ENCODE results near the gene SLC35F1. TPM values are rescaled to one million over a fixed set of nuclear protein-coding genes. Genes with fewer than 3 reads are reported as not detected.

The SLC35F1 gene
- polyA plus RNA-seq, 1 donor, result 5.1 TPM

GRCh38 chr6:117919775-117920729, 13.0 kb downstream of the SLC35F1 start:
- Histone ChIP-seq H3K9me3 (ENCODE audit: control insufficient read depth, low read depth, low read length) (no peaks in the 10 kb centered on the region), H3K4me1 (ENCODE audit: control insufficient read depth, insufficient read depth, low read length) (no peaks in the 10 kb centered on the region), H3K36me3 (ENCODE audit: control insufficient read depth, insufficient read depth, low read length) (no peaks in the 10 kb centered on the region), H3K27ac (ENCODE audit: low read length) (no peak overlapping the region), H3K27me3 (ENCODE audit: control insufficient read depth, insufficient read depth, low read length) (peaks cover 20% of the 10 kb centered on the region), H3K4me3 (ENCODE audit: low read length) (peak overlapping the region; percentile 14)
- no CpG with 5 or more reads among the region's 39 CpGs for WGBS (ENCODE audit: insufficient coverage, low lambda C conversion rate)
- DNase-seq, result peak in 1 of 2 donors; percentile 2

GRCh38 chr6:117924690-117925089, 17.6 kb downstream of the SLC35F1 start:
- WGBS (ENCODE audit: insufficient coverage, low lambda C conversion rate), result no CpG with 5 or more reads among the region's 2 CpGs
- H3K4me1 ChIP-seq (ENCODE audit: control insufficient read depth, insufficient read depth, low read length), result no peaks in the 10 kb centered on the region

GRCh38 chr6:117927866-117928265, 20.8 kb downstream of the SLC35F1 start:
- Histone ChIP-seq H3K36me3 (ENCODE audit: control insufficient read depth, insufficient read depth, low read length) (no peaks in the 10 kb centered on the region), H3K27ac (ENCODE audit: low read length) (no peak overlapping the region), H3K4me3 (ENCODE audit: low read length) (no peak overlapping the region), H3K27me3 (ENCODE audit: control insufficient read depth, insufficient read depth, low read length) (no peaks in the 10 kb centered on the region), H3K4me1 (ENCODE audit: control insufficient read depth, insufficient read depth, low read length) (no peaks in the 10 kb centered on the region), H3K9me3 (ENCODE audit: control insufficient read depth, low read depth, low read length) (no peaks in the 10 kb centered on the region)
- no peak for DNase-seq
- 100% methylated on average over 1 of the region's 3 CpGs for WGBS (ENCODE audit: insufficient coverage, low lambda C conversion rate)

More at GRCh38 chr6:117924690-117925089, 17.6 kb downstream of the SLC35F1 start:
- H3K9me3 ChIP-seq (ENCODE audit: control insufficient read depth, low read depth, low read length), result no peaks in the 10 kb centered on the region
- H3K4me3 ChIP-seq (ENCODE audit: low read length), result no peak overlapping the region
- no peaks in the 10 kb centered on the region for H3K36me3 ChIP-seq (ENCODE audit: control insufficient read depth, insufficient read depth, low read length)
- H3K27me3 ChIP-seq (ENCODE audit: control insufficient read depth, insufficient read depth, low read length), result peaks cover 12% of the 10 kb centered on the region
- no peak overlapping the region for H3K27ac ChIP-seq (ENCODE audit: low read length)
- DNase-seq, result no peak

GRCh38 chr6:117928833-117929232, 21.8 kb downstream of the SLC35F1 start:
- Histone ChIP-seq H3K27ac (ENCODE audit: low read length) (no peak overlapping the region), H3K27me3 (ENCODE audit: control insufficient read depth, insufficient read depth, low read length) (no peaks in the 10 kb centered on the region), H3K9me3 (ENCODE audit: control insufficient read depth, low read depth, low read length) (no peaks in the 10 kb centered on the region), H3K4me1 (ENCODE audit: control insufficient read depth, insufficient read depth, low read length) (no peaks in the 10 kb centered on the region), H3K36me3 (ENCODE audit: control insufficient read depth, insufficient read depth, low read length) (no peaks in the 10 kb centered on the region), H3K4me3 (ENCODE audit: low read length) (no peak overlapping the region)
- WGBS (ENCODE audit: insufficient coverage, low lambda C conversion rate), result no CpG with 5 or more reads among the region's 4 CpGs
- DNase-seq, result no peak

GRCh38 chr6:117929501-117929900, 22.4 kb downstream of the SLC35F1 start:
- no peaks in the 10 kb centered on the region for H3K9me3 ChIP-seq (ENCODE audit: control insufficient read depth, low read depth, low read length)
- no peaks in the 10 kb centered on the region for H3K4me1 ChIP-seq (ENCODE audit: control insufficient read depth, insufficient read depth, low read length)
- no peaks in the 10 kb centered on the region for H3K36me3 ChIP-seq (ENCODE audit: control insufficient read depth, insufficient read depth, low read length)
- no peaks in the 10 kb centered on the region for H3K27me3 ChIP-seq (ENCODE audit: control insufficient read depth, insufficient read depth, low read length)
- WGBS (ENCODE audit: insufficient coverage, low lambda C conversion rate), result no CpG with 5 or more reads among the region's 1 CpG
- DNase-seq, result no peak
- no peak overlapping the region for H3K27ac ChIP-seq (ENCODE audit: low read length)
- H3K4me3 ChIP-seq (ENCODE audit: low read length), result no peak overlapping the region

- no peak for DNase-seq
- Histone ChIP-seq H3K36me3 (ENCODE audit: control insufficient read depth, insufficient read depth, low read length) (no peaks in the 10 kb centered on the region), H3K27me3 (ENCODE audit: control insufficient read depth, insufficient read depth, low read length) (no peaks in the 10 kb centered on the region), H3K27ac (ENCODE audit: low read length) (no peak overlapping the region), H3K4me3 (ENCODE audit: low read length) (no peak overlapping the region), H3K9me3 (ENCODE audit: control insufficient read depth, low read depth, low read length) (no peaks in the 10 kb centered on the region), H3K4me1 (ENCODE audit: control insufficient read depth, insufficient read depth, low read length) (no peaks in the 10 kb centered on the region)
- WGBS (ENCODE audit: insufficient coverage, low lambda C conversion rate), result no CpG with 5 or more reads among the region's 3 CpGs
These were observed 23.6 kb downstream of the SLC35F1 start for GRCh38 chr6:117930645-117931044.

GRCh38 chr6:117932001-117932400, 24.9 kb downstream of the SLC35F1 start:
- no peaks in the 10 kb centered on the region for H3K36me3 ChIP-seq (ENCODE audit: control insufficient read depth, insufficient read depth, low read length)
- WGBS (ENCODE audit: insufficient coverage, low lambda C conversion rate), result no CpG with 5 or more reads among the region's 3 CpGs
- H3K4me1 ChIP-seq (ENCODE audit: control insufficient read depth, insufficient read depth, low read length), result no peaks in the 10 kb centered on the region
- DNase-seq, result no peak
- H3K27me3 ChIP-seq (ENCODE audit: control insufficient read depth, insufficient read depth, low read length), result no peaks in the 10 kb centered on the region
- H3K9me3 ChIP-seq (ENCODE audit: control insufficient read depth, low read depth, low read length), result no peaks in the 10 kb centered on the region
- H3K4me3 ChIP-seq (ENCODE audit: low read length), result no peak overlapping the region
- H3K27ac ChIP-seq (ENCODE audit: low read length), result no peak overlapping the region

- Histone ChIP-seq H3K4me1 (ENCODE audit: control insufficient read depth, insufficient read depth, low read length) (no peaks in the 10 kb centered on the region), H3K9me3 (ENCODE audit: control insufficient read depth, low read depth, low read length) (no peaks in the 10 kb centered on the region), H3K4me3 (ENCODE audit: low read length) (no peak overlapping the region), H3K27me3 (ENCODE audit: control insufficient read depth, insufficient read depth, low read length) (no peaks in the 10 kb centered on the region), H3K27ac (ENCODE audit: low read length) (no peak overlapping the region), H3K36me3 (ENCODE audit: control insufficient read depth, insufficient read depth, low read length) (no peaks in the 10 kb centered on the region)
- DNase-seq, result no peak
- no CpG with 5 or more reads among the region's 3 CpGs for WGBS (ENCODE audit: insufficient coverage, low lambda C conversion rate)
These were observed 25.6 kb downstream of the SLC35F1 start for GRCh38 chr6:117932676-117933075.

GRCh38 chr6:117933471-117933870, 26.4 kb downstream of the SLC35F1 start:
- no peaks in the 10 kb centered on the region for H3K4me1 ChIP-seq (ENCODE audit: control insufficient read depth, insufficient read depth, low read length)
- WGBS (ENCODE audit: insufficient coverage, low lambda C conversion rate), result 57% methylated on average over 2 of the region's 4 CpGs
- no peaks in the 10 kb centered on the region for H3K27me3 ChIP-seq (ENCODE audit: control insufficient read depth, insufficient read depth, low read length)
- H3K27ac ChIP-seq (ENCODE audit: low read length), result no peak overlapping the region
- no peaks in the 10 kb centered on the region for H3K9me3 ChIP-seq (ENCODE audit: control insufficient read depth, low read depth, low read length)
- no peak for DNase-seq
- H3K36me3 ChIP-seq (ENCODE audit: control insufficient read depth, insufficient read depth, low read length), result no peaks in the 10 kb centered on the region
- no peak overlapping the region for H3K4me3 ChIP-seq (ENCODE audit: low read length)

- no peaks in the 10 kb centered on the region for H3K36me3 ChIP-seq (ENCODE audit: control insufficient read depth, insufficient read depth, low read length)
- peak in 1 of 2 donors; percentile 9 for DNase-seq
- no peak overlapping the region for H3K4me3 ChIP-seq (ENCODE audit: low read length)
- H3K27me3 ChIP-seq (ENCODE audit: control insufficient read depth, insufficient read depth, low read length), result no peaks in the 10 kb centered on the region
- H3K9me3 ChIP-seq (ENCODE audit: control insufficient read depth, low read depth, low read length), result no peaks in the 10 kb centered on the region
- H3K27ac ChIP-seq (ENCODE audit: low read length), result no peak overlapping the region
- no peaks in the 10 kb centered on the region for H3K4me1 ChIP-seq (ENCODE audit: control insufficient read depth, insufficient read depth, low read length)
- WGBS (ENCODE audit: insufficient coverage, low lambda C conversion rate), result 71% methylated on average over 1 of the region's 5 CpGs
These were observed 31.4 kb downstream of the SLC35F1 start for GRCh38 chr6:117938311-117938995.

Data from large intestine (tissue), 3 donors.